Stimulated activated CD8-positive, alpha-beta memory T cell treated with anti-CD3 and anti-CD28 coated beads, Interleukin-4, amount 100 ng/mL, for 24 hours (primary cell): ENCODE results near the gene CCDC187.
"Not testable (repeated sequence)": the region's sequence is repeated elsewhere in the genome, so short reads cannot be mapped to it uniquely, and the experiment has no call there.

Experiments
- DNase-seq: peaks from one replicate; pipeline ENCODE4 v3.0.0-alpha.2; 2020; ENCODE audit warnings: low read depth

Gene CCDC187

DNA sequence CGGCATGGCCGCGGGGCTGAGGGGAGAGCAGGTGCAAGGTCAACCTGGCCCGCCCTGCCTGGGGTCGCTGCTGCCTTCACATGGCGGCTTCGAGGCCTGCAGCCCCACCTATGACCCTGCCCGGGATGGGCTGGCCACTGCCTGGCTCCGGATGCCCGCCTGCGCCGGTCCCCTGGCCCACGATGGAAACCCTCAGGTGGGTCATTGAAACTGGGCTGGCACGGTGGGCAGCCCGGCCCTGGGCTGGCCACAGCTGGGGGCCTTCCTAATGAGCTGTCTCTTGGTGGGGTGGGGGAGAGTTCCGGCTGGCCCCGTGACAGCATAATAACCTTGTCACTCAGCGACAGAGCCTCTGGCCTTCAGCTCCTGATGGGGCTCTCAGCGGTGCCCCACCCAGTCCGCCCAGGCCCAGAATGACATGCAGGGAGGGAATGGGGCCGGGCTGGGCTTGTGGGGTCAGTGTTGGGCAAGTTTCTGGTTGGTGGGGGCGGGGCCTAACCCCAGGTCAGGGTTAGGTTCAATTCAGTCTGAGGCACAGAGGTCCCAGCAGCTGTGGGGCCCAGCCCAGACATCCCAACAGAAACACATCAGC lies at the start of gene CCDC187:
TSS of gene CCDC187 (minus strand) at position 270 of the 592 bp plus-strand sequence. CDS start at position 6, 264 bp downstream.
- no peak for DNase-seq

DNA sequence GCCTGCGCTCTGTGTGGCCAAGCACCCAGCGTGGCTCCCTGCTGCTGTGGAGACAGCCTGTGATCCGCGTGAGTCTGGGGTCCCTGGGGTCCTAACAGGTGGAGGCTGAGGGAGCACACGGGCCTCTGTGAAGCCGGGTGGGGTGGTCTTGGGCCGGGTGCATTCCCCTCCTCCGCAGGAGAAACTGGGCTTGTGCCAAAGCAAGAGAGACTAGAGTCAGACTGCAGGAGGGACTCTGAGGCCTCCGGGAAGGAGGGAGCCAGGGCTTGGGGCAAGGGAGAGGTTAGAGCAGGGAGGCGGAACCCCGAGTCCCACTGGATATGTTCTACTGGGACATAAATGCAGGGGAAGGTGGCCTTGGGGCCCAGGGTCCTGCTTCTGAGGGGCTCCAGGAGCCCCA lies 49.2 kb upstream of the CCDC187 start:
- no peak for DNase-seq

GRCh38 chr9:136352682-136353081 lies 48.8 kb upstream of the CCDC187 start:
- DNase-seq = no peak

- not testable (repeated sequence) for DNase-seq
Measured at GRCh38 chr9:136351868-136352267, 48.0 kb upstream of the CCDC187 start.

DNA sequence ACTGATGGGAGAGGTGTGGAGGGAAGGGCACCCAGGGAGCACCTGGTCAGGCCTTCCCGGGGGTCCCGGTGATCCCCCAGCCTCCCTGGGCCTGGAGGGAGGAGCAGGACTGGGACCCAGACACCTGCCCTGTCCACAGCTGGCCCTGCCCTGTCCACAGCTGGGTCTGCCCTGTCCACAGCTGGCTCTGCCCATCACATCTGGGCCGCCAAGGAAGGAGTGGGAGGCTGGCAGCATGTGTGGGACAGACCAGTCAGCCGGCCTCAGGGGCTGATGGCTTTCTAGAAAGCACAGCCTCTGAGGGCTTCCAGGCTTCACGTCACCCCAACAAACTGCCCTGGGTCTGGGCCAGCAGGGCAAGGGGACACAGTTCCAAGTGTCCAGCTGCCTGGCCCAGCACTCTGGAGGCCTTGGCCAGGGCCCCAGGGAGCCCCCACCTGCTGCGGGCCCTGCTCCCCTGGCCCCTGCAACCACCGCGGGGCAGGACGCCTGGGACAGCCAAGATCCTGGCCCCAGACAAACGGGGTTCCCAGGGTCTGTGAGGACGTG lies 47.4 kb upstream of the CCDC187 start:
- DNase-seq = no peak

GRCh38 chr9:136349546-136349945 lies 45.7 kb upstream of the CCDC187 start:
- no peak for DNase-seq

GRCh38 chr9:136348691-136349090 lies 44.8 kb upstream of the CCDC187 start:
- DNase-seq = no peak

- DNase-seq = no peak
Measured at GRCh38 chr9:136347472-136348256, 43.8 kb upstream of the CCDC187 start.

- DNase-seq = no peak
Measured at GRCh38 chr9:136346927-136347465, 43.1 kb upstream of the CCDC187 start.

GRCh38 chr9:136346157-136346481 lies 42.2 kb upstream of the CCDC187 start:
- DNase-seq = no peak

- DNase-seq = no peak
Measured at GRCh38 chr9:136345281-136346156, 41.6 kb upstream of the CCDC187 start.

- DNase-seq = no peak
Measured at GRCh38 chr9:136344544-136345280, 40.8 kb upstream of the CCDC187 start.

GRCh38 chr9:136343884-136344269 lies 40.0 kb upstream of the CCDC187 start:
- no peak for DNase-seq

- no peak for DNase-seq
Measured at GRCh38 chr9:136343121-136343883, 39.4 kb upstream of the CCDC187 start.

- DNase-seq = peak; percentile 56
Measured at GRCh38 chr9:136342181-136343120, 38.6 kb upstream of the CCDC187 start.

DNA sequence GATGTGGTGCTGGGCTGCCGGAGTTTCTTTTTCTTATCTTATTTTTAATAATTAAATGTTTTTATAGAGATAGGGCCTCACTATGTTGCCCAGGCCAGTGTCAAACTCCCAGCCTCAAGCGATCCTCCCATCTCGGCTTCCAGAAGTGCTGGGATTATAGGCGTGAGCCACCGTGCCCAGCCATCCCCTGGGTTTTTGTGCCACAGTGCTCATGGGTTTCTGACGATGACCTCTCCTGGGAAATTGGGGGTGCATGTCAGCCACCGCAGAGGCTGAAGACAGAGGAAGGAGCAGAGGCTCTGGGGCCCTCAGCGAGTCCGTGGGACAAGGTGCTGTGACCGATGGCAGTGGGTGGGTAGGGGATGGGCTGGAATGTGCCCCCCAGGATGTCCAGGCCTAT lies 37.9 kb upstream of the CCDC187 start:
- no peak for DNase-seq

DNA sequence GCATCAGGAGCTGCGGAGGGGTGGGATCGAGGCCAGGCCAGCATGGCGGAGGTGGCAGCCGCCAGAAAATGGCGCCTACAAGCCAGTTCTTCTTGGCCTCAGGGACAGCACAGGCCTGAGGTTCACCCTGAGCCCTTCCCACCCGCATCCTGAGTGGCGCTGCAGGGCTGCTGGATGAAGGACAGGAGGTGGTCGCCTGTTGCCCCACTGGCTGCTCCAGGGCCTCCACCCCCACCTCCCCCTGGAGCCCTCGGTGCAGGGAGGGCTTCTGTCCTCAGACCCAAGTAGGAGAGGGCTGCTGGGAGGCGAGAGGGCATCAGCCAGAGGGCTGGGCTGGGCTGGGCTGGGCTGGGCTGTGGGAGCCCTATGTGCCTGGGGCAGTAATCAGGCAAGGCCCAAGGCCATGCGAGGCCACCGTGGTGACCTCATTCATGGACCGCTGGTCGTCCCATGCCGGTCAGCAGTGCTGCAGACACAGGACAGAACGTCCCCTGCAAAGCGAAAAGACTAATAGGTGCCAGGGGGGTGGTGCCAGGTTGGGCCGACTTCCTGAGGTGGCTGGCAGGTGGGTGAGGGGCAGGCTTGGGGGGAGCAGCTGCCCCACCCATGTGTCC lies 37.3 kb upstream of the CCDC187 start:
- DNase-seq = no peak

GRCh38 chr9:136340356-136341041 lies 36.6 kb upstream of the CCDC187 start:
- DNase-seq = no peak

DNA sequence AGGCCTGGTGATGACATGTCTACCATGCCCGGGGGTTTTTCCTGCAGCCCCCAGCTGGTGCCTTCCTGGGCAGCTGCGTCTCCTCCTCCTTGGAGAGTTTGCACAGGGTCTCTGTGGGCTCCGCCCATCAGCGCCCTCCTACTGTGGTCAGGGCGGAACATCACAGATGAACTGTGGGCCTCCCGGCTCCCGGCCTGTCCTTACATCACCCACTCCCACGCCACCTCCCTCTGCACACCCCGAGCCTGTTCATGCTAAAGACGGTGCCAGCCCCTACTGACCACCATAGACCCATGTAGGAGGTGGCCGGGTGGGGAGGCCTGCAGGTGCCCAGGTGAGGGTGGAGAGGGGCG lies 36.0 kb upstream of the CCDC187 start:
- no peak for DNase-seq
